ENCODE data around the gene MRPL44.

The MRPL44 gene

DNA sequence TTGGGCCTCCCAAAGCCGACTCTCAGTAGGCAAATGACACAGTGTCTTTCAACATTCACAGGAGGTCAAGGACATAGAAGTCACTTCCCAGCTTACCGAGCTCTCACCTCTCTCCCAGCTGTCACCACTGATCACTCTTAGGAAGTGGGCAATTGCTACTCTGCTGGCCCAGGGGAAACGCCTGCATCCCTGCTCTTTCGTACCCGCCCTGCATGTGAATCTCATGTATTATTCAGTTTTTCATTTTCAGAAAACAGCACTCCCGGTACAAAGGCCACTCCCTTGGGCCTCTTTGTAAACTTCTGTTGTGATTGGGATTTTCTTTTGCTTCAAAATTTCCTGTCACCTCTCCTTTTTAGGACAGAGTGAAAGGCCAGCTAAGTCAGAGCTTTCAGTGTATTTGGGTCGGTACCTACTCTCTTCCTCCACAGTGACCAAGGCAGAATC lies 15.4 kb downstream of the MRPL44 start:
- no peak overlapping the region for H3K27ac ChIP-seq (ENCODE audit: low read depth, low read length)
- H3K27me3 ChIP-seq (ENCODE audit: control insufficient read depth, insufficient read depth, low read length) = no peaks in the 10 kb centered on the region
- no peak overlapping the region for H3K9ac ChIP-seq (ENCODE audit: low read depth, low read length)
- peaks cover 12% of the 10 kb centered on the region for H3K36me3 ChIP-seq (ENCODE audit: control insufficient read depth, insufficient read depth, low read length)
- H3K4me3 ChIP-seq (ENCODE audit: low read depth, low read length) = no peak overlapping the region
- peaks cover 3% of the 10 kb centered on the region; the same call in 1 of the 2 replicates for H3K4me1 ChIP-seq (ENCODE audit: control insufficient read depth, insufficient read depth, low read length)
- no peaks in the 10 kb centered on the region for H3K9me3 ChIP-seq (ENCODE audit: control insufficient read depth, insufficient read depth, low read length)

DNA sequence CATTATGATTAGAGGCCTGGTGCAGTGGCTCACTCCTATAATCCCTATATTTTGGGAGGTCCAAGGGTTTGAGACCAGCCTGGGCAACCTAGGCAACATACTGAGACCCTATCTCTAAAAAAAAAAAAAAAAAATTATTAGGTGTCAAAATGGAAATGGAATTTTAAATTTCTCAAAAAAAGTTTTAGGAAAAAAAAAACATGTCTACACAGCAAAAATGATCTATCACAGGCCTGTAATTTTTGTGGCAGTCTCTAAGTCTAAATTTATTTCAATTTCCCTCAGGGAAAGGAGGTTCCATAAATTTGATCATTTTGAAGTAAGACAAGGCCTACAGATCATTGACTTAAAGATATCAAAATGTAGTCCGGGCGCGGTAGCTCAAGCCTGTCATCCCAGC lies 16.3 kb downstream of the MRPL44 start:
- no peak overlapping the region for H3K9ac ChIP-seq (ENCODE audit: low read depth, low read length)
- H3K27ac ChIP-seq (ENCODE audit: low read depth, low read length) = no peak overlapping the region
- peaks cover 3% of the 10 kb centered on the region; the same call in 1 of the 2 replicates for H3K4me1 ChIP-seq (ENCODE audit: control insufficient read depth, insufficient read depth, low read length)
- no peak overlapping the region for H3K4me3 ChIP-seq (ENCODE audit: low read depth, low read length)
- H3K36me3 ChIP-seq (ENCODE audit: control insufficient read depth, insufficient read depth, low read length) = peaks cover 6% of the 10 kb centered on the region; the same call in 1 of the 2 replicates
- H3K9me3 ChIP-seq (ENCODE audit: control insufficient read depth, insufficient read depth, low read length) = no peaks in the 10 kb centered on the region
- no peaks in the 10 kb centered on the region for H3K27me3 ChIP-seq (ENCODE audit: control insufficient read depth, insufficient read depth, low read length)

DNA sequence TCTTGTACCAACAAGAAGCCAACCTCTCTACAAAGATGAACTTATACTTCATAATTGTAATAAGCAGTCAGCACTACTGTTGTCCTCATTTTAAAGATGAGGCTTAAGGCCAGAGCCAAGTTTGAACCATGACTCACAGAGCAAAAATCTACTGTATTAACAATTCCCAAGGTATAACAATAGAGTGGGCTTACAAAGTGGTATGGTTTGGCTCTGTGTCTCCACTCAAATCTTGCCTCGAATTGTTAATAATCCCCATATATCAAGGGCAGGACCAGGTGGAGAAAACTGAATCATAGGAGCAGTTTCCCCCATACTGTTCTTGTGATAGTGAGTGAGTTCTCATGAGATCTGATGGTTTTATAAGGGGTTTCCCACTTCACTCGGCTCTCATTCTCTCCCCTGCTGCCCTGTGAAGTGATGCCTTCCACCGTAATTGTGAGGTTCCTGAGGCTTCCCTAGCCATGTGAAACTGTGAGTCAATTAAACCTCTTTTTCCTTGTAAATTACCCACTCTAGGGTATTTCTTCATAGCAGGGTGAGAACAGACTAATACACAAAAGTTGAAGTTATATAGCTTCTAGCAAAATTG lies 19.5 kb downstream of the MRPL44 start:
- Histone ChIP-seq H3K27me3 (ENCODE audit: control insufficient read depth, insufficient read depth, low read length) (no peaks in the 10 kb centered on the region), H3K27ac (ENCODE audit: low read depth, low read length) (no peak overlapping the region), H3K9me3 (ENCODE audit: control insufficient read depth, insufficient read depth, low read length) (no peaks in the 10 kb centered on the region), H3K4me3 (ENCODE audit: low read depth, low read length) (no peak overlapping the region), H3K4me1 (ENCODE audit: control insufficient read depth, insufficient read depth, low read length) (no peaks in the 10 kb centered on the region), H3K9ac (ENCODE audit: low read depth, low read length) (no peak overlapping the region), H3K36me3 (ENCODE audit: control insufficient read depth, insufficient read depth, low read length) (peaks cover 30% of the 10 kb centered on the region)

DNA sequence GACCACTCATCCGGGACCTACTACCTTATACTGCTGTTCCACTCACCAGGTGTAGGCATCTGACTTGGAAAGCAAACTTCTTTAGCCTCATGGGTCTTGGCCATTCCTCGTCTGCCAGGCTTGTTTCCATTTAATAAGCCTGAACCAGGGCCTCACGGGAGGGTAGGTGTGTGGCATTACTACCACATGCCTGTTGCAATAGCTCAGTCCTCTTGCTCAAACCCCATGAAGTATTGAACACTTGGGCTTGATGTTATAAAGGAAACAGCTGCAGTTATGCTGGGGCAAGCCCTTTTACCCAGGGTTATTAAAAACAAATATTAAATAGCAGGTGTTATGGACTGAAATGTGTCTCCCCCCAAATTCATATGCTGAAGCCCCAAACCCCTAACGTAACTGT lies 21.2 kb downstream of the MRPL44 start:
- no peak overlapping the region for H3K27ac ChIP-seq (ENCODE audit: low read depth, low read length)
- H3K9ac ChIP-seq (ENCODE audit: low read depth, low read length) = no peak overlapping the region
- H3K36me3 ChIP-seq (ENCODE audit: control insufficient read depth, insufficient read depth, low read length) = peaks cover 43% of the 10 kb centered on the region
- no peaks in the 10 kb centered on the region for H3K4me1 ChIP-seq (ENCODE audit: control insufficient read depth, insufficient read depth, low read length)
- H3K27me3 ChIP-seq (ENCODE audit: control insufficient read depth, insufficient read depth, low read length) = no peaks in the 10 kb centered on the region
- no peak overlapping the region for H3K4me3 ChIP-seq (ENCODE audit: low read depth, low read length)
- no peaks in the 10 kb centered on the region for H3K9me3 ChIP-seq (ENCODE audit: control insufficient read depth, insufficient read depth, low read length)

DNA sequence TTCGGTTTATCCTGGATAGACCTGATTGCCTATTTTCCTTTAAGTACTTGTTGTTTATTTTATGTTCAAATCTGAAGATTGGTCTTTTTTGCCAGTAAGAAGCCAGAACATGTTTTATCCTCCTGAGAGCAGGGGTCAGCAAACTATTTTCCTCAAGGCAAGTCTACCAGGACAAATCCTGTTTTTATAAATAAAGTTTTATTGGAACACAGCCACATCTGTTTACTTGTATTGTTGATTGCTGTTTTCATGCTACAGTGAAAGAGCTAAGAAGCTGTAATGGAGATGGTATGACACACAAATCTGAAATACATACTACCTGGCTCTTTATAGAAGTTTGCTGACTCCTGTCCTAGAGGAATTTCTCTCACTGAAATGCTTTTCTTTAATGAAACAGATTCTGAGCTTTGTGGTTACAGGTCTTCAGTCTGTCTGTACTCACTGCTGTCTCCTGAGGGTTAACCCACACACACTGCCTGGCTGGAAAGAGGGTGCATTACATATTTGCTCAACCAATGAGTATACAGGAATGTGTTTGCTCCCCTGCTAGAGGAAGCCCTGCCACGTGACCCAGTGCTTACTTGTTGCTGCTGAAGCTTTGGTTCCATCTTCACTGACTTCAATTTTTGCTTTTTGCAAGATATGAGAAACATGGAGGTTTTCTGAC lies 22.6 kb downstream of the MRPL44 start:
- no peak overlapping the region for H3K9ac ChIP-seq (ENCODE audit: low read depth, low read length)
- no peak overlapping the region for H3K27ac ChIP-seq (ENCODE audit: low read depth, low read length)
- H3K36me3 ChIP-seq (ENCODE audit: control insufficient read depth, insufficient read depth, low read length) = peaks cover 57% of the 10 kb centered on the region
- H3K9me3 ChIP-seq (ENCODE audit: control insufficient read depth, insufficient read depth, low read length) = no peaks in the 10 kb centered on the region
- H3K4me3 ChIP-seq (ENCODE audit: low read depth, low read length) = no peak overlapping the region
- no peaks in the 10 kb centered on the region for H3K27me3 ChIP-seq (ENCODE audit: control insufficient read depth, insufficient read depth, low read length)
- H3K4me1 ChIP-seq (ENCODE audit: control insufficient read depth, insufficient read depth, low read length) = no peaks in the 10 kb centered on the region

DNA sequence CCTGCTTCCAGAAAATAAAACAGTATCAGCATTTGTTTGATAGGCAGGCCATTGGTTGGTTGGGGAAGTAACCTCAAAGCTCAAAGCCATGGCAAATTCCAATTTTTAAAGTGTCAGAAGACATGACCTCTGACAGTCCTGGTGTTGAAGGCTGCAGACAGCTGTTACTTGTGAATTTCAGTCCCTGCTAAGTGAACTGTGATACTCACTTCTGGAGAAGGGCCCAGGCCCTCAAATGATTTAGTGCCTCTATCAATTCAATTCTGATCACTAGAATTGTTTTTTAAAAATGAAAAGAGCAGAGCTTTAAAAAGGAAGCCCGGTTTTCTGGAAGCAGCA lies 23.1 kb downstream of the MRPL44 start:
- H3K4me3 ChIP-seq (ENCODE audit: low read depth, low read length) = no peak overlapping the region
- H3K9me3 ChIP-seq (ENCODE audit: control insufficient read depth, insufficient read depth, low read length) = no peaks in the 10 kb centered on the region
- no peak overlapping the region for H3K9ac ChIP-seq (ENCODE audit: low read depth, low read length)
- no peaks in the 10 kb centered on the region for H3K27me3 ChIP-seq (ENCODE audit: control insufficient read depth, insufficient read depth, low read length)
- no peaks in the 10 kb centered on the region for H3K4me1 ChIP-seq (ENCODE audit: control insufficient read depth, insufficient read depth, low read length)
- peaks cover 60% of the 10 kb centered on the region for H3K36me3 ChIP-seq (ENCODE audit: control insufficient read depth, insufficient read depth, low read length)
- no peak overlapping the region for H3K27ac ChIP-seq (ENCODE audit: low read depth, low read length)

DNA sequence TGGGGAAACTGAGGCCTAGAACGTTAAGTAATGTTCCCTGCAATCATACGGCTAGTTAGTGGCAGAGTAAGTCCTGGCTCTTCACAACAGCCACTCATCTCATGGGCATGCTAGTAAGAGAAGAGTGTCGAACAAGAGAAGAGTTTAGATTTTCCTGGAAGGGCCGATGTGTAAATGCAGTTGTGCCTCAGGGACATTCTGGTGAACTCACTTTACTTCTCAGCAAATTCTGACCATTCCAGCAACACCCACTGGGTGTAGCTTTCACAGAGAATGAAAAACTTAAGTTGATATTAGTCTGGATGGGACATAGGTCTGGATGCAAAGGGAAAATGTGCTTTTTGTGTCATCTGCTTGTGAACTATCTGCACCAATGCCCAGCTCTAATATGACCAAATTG lies 23.5 kb downstream of the MRPL44 start:
- Histone ChIP-seq H3K4me3 (ENCODE audit: low read depth, low read length) (no peak overlapping the region), H3K36me3 (ENCODE audit: control insufficient read depth, insufficient read depth, low read length) (peaks cover 64% of the 10 kb centered on the region), H3K4me1 (ENCODE audit: control insufficient read depth, insufficient read depth, low read length) (no peaks in the 10 kb centered on the region), H3K9ac (ENCODE audit: low read depth, low read length) (no peak overlapping the region), H3K27ac (ENCODE audit: low read depth, low read length) (no peak overlapping the region), H3K9me3 (ENCODE audit: control insufficient read depth, insufficient read depth, low read length) (no peaks in the 10 kb centered on the region), H3K27me3 (ENCODE audit: control insufficient read depth, insufficient read depth, low read length) (no peaks in the 10 kb centered on the region)

DNA sequence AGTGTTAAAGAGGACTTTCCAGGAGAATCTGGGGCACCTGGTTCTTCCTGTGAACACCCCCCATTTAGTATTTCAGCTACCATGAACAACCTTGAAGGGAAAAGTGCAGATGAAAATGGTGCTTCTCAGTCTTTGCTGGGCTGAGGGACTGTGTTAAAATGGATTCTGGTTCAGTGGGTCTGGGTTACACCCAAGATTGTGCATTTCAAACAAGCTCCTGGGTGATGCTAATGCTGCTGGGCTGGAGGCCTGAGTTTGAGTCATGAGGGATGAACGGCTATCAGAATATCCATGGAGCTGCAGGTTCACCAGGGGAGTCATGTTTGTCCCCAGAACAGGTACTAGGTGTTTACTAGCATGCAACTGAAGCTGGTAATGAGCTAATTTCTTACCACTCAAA lies 24.0 kb downstream of the MRPL44 start:
- Histone ChIP-seq H3K27me3 (ENCODE audit: control insufficient read depth, insufficient read depth, low read length) (no peaks in the 10 kb centered on the region), H3K9ac (ENCODE audit: low read depth, low read length) (no peak overlapping the region), H3K4me3 (ENCODE audit: low read depth, low read length) (no peak overlapping the region), H3K9me3 (ENCODE audit: control insufficient read depth, insufficient read depth, low read length) (no peaks in the 10 kb centered on the region), H3K4me1 (ENCODE audit: control insufficient read depth, insufficient read depth, low read length) (no peaks in the 10 kb centered on the region), H3K36me3 (ENCODE audit: control insufficient read depth, insufficient read depth, low read length) (peaks cover 64% of the 10 kb centered on the region), H3K27ac (ENCODE audit: low read depth, low read length) (no peak overlapping the region)

DNA sequence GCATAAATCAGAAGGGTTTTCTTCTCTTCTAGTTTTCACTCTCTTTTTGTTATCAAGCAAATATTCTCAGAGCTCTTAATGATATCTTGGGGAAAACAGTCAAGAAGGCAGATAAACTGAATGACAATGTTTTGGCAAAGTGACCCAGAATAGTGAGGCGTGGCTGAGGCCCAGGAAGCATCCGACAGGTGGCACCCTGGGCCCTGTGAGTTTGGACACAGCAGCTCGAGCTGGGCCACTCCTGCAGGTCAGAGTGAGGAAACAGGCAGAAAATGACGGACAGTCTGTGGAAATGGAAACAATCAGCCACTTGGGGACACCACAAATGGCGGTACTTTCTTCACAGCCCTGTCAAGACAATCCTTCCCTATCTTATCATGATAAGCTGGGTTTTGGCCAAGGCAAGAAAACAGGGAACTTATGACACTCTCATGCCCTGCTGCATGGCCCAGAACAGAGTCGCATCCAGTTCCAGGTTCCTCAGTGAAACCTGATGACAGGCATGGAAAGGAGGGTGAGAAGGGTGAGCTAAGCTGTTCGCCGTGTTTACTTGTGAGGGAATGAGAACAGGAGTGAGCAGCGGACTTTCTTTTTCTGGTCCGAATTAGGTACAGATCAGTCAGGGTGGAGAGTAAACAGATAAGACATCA lies 32.1 kb downstream of the MRPL44 start:
- H3K4me3 ChIP-seq (ENCODE audit: low read depth, low read length) = no peak overlapping the region
- H3K9me3 ChIP-seq (ENCODE audit: control insufficient read depth, insufficient read depth, low read length) = no peaks in the 10 kb centered on the region
- peaks cover 20% of the 10 kb centered on the region for H3K36me3 ChIP-seq (ENCODE audit: control insufficient read depth, insufficient read depth, low read length)
- no peaks in the 10 kb centered on the region for H3K4me1 ChIP-seq (ENCODE audit: control insufficient read depth, insufficient read depth, low read length)
- no peaks in the 10 kb centered on the region for H3K27me3 ChIP-seq (ENCODE audit: control insufficient read depth, insufficient read depth, low read length)
- H3K27ac ChIP-seq (ENCODE audit: low read depth, low read length) = no peak overlapping the region
- H3K9ac ChIP-seq (ENCODE audit: low read depth, low read length) = no peak overlapping the region

DNA sequence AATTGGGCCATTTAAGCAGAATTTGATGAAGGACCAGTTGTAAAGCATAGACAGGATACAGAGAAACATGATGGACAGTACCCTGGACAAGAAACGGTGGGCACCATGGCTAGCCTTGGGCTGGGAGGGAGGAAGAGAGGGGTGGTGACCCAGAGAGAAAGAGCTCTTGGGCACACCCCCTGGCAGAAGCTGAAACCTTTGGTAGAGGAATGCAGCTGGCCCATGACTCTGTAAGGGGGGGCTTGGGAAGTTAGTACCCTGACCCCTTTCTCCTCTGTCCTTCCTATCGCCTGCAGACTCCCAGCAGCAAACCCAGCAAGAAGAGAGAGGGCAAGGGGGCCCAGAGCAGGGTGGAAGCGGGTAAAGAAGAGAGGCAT lies 32.6 kb downstream of the MRPL44 start:
- H3K4me3 ChIP-seq (ENCODE audit: low read depth, low read length) = no peak overlapping the region
- H3K4me1 ChIP-seq (ENCODE audit: control insufficient read depth, insufficient read depth, low read length) = no peaks in the 10 kb centered on the region
- H3K27me3 ChIP-seq (ENCODE audit: control insufficient read depth, insufficient read depth, low read length) = no peaks in the 10 kb centered on the region
- H3K9me3 ChIP-seq (ENCODE audit: control insufficient read depth, insufficient read depth, low read length) = no peaks in the 10 kb centered on the region
- no peak overlapping the region for H3K27ac ChIP-seq (ENCODE audit: low read depth, low read length)
- no peak overlapping the region for H3K9ac ChIP-seq (ENCODE audit: low read depth, low read length)
- peaks cover 14% of the 10 kb centered on the region for H3K36me3 ChIP-seq (ENCODE audit: control insufficient read depth, insufficient read depth, low read length)

DNA sequence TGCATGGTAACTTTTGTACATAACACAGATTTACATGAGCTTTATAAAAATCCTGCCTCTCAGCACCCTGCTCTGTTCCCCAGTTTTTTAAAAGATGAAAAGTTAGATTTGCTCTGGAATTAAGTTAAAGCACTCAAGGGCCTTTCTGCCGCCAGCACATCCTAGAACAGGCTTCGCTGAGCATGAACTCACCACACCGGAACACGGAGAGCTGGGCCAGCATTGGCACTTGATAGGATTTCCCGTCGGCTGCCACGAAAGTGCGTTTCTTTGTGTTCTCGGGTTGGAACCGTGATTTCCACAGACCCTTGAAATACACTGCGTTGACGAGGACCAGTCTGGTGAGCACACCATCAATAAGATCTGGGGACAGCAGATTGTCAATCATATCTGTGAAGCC lies 34.3 kb downstream of the MRPL44 start:
- peaks cover 10% of the 10 kb centered on the region; the same call in 1 of the 2 replicates for H3K36me3 ChIP-seq (ENCODE audit: control insufficient read depth, insufficient read depth, low read length)

More for the DNA sequence above, 34.3 kb downstream of the MRPL44 start:
- Histone ChIP-seq H3K27me3 (ENCODE audit: control insufficient read depth, insufficient read depth, low read length) (no peaks in the 10 kb centered on the region), H3K9ac (ENCODE audit: low read depth, low read length) (no peak overlapping the region), H3K4me3 (ENCODE audit: low read depth, low read length) (no peak overlapping the region), H3K27ac (ENCODE audit: low read depth, low read length) (no peak overlapping the region), H3K9me3 (ENCODE audit: control insufficient read depth, insufficient read depth, low read length) (no peaks in the 10 kb centered on the region), H3K4me1 (ENCODE audit: control insufficient read depth, insufficient read depth, low read length) (no peaks in the 10 kb centered on the region)

Data from HUES48 (cell line).